GM12801 (cell line): ENCODE data around the gene MXRA8.

ENCODE experiments used
- CTCF ChIP-seq: IDR thresholded peaks from one replicate; pipeline ENCODE4 v1.5.1; 2011; ENCODE audit warnings: control low read depth; ENCODE audit not compliant: insufficient read length; ENCODE audit errors: extremely low read depth

The MXRA8 gene

GRCh38 chr1:1320666-1321448, 37.5 kb downstream of the MXRA8 start:
- TF ChIP-seq CTCF = no peak

DNA sequence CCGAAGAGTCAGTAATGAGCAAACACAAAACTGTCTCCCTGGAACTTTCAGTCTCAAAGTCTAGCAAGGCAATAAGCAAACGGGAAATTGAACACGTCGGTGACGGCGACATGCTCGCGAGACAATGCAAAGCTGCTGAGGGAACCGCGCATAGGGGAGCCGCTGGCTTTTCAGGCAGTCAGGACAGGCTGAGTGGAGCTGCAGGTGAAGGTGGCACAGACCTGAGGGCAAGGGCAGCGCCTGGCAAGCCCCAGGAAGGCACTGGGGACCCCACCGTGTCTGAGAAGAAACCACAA, 38.8 kb downstream of the MXRA8 start:
- TF ChIP-seq CTCF = no peak

- TF ChIP-seq CTCF = no peak
Measured at GRCh38 chr1:1318777-1319645, 39.3 kb downstream of the MXRA8 start.

- TF ChIP-seq CTCF = no peak
Measured at GRCh38 chr1:1318131-1318652, 40.2 kb downstream of the MXRA8 start.

GRCh38 chr1:1317420-1317819, 40.9 kb downstream of the MXRA8 start:
- no peak for TF ChIP-seq CTCF

- TF ChIP-seq CTCF = no peak
Measured at GRCh38 chr1:1315435-1315954, 42.9 kb downstream of the MXRA8 start.

DNA sequence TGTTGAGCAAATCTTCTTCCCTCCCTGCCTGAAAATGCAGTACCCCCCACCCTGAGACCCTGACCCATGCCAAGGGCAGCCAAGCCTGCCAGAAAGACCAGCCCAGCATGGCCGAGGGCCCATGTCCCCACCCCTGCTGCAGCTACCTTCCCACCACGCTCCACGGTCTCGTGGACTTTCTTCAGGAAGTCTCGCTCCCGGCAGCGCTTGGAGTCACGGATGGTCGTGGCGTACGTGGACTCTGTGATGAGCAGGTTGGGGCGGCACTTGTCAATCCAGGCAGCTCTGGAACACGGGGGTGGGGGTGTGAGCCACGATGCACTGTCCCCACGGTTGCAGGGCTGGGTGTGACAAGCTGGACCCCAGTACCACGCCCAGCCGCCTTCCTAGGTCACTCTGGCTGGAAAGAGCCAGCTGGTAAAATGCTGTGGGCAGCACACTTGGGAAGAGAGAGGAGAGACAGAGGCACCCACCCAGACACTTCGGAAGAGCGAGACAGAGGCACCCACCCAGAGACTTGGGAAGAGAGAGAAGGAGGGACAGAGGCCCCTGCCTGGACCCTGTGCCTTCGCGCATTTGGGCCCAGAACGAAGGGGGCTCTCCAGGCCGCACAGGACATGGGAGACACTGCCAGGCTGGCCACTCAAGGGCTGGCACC, 43.5 kb downstream of the MXRA8 start:
- TF ChIP-seq CTCF = no peak
